ENCODE measurements around the gene AMIGO2. TPM values are rescaled to one million over a fixed set of nuclear protein-coding genes. Genes with fewer than 3 reads are reported as not detected.

AMIGO2 gene
- total RNA-seq, 4 donors from 2014 or later: 5.1 to 14.8 (median 10.5) TPM

DNA sequence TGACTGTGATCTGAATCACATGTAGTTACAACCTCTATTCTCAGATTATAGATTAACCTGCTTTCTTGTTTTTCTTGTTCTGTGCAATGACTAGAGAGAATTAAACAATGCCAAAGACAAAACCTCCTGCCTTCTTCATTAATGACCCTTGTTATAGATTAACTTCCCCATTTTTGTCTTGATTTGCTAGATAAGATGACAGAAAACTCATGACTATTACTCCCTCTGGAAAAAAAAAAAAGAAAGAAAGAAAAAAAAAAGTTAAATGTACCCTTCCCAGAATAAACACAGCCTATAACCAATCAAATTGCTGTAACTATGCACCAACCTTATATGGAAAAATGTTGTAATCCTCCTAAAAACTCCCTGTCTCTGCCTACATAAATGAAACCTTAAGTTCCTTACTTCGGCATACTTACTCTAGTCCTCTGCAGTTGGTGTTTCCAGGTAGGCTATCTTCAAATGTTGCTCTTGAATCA, 41.5 kb downstream of the AMIGO2 start:
- TF ChIP-seq, protein P1, sequence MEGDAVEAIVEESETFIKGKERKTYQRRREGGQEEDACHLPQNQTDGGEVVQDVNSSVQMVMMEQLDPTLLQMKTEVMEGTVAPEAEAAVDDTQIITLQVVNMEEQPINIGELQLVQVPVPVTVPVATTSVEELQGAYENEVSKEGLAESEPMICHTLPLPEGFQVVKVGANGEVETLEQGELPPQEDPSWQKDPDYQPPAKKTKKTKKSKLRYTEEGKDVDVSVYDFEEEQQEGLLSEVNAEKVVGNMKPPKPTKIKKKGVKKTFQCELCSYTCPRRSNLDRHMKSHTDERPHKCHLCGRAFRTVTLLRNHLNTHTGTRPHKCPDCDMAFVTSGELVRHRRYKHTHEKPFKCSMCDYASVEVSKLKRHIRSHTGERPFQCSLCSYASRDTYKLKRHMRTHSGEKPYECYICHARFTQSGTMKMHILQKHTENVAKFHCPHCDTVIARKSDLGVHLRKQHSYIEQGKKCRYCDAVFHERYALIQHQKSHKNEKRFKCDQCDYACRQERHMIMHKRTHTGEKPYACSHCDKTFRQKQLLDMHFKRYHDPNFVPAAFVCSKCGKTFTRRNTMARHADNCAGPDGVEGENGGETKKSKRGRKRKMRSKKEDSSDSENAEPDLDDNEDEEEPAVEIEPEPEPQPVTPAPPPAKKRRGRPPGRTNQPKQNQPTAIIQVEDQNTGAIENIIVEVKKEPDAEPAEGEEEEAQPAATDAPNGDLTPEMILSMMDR (IDR thresholded peaks at IDR 0.05; ENCODE audit: low read depth): no peak

DNA sequence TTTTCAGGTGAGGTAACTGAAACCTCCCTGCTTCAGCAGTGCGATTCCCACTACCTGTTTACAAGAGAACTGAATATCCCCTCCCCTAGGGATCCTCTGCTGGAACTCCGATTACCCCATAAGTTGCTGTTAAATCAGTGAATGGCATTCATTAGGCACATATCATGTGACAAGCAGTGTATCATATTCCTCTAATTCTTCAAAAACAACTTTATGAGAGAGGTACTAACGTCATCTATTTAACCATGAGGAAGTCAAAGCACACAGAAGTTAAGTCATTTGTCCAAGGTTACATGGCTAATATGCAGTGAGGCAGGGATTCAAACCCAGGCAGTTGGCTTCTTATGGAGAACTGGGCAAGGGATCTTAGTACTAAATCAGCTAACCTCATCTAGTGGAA, 44.3 kb downstream of the AMIGO2 start:
- TF ChIP-seq, protein P1 (IDR thresholded peaks at IDR 0.05; ENCODE audit: low read depth): no peak

DNA sequence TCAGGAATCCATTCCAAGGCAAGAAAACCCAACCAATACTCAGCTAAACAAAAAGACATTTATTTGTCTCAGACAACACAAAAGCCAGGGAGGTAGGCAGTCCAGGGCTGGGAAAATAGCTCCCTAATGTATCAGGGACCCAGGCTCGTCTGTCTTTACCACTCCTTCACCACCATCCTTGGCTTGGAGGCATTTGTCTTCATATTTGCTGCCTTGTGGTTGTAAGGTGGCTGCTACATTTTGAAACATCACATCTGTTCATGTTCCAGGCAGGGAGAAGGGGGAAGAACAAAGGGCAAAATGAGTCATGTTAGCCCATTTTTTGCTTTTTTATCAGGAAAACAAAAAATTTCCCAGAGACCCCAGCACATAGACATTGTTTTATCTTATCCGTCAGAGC, 45.1 kb downstream of the AMIGO2 start:
- TF ChIP-seq, protein P1 (IDR thresholded peaks at IDR 0.05; ENCODE audit: low read depth): no peak

DNA sequence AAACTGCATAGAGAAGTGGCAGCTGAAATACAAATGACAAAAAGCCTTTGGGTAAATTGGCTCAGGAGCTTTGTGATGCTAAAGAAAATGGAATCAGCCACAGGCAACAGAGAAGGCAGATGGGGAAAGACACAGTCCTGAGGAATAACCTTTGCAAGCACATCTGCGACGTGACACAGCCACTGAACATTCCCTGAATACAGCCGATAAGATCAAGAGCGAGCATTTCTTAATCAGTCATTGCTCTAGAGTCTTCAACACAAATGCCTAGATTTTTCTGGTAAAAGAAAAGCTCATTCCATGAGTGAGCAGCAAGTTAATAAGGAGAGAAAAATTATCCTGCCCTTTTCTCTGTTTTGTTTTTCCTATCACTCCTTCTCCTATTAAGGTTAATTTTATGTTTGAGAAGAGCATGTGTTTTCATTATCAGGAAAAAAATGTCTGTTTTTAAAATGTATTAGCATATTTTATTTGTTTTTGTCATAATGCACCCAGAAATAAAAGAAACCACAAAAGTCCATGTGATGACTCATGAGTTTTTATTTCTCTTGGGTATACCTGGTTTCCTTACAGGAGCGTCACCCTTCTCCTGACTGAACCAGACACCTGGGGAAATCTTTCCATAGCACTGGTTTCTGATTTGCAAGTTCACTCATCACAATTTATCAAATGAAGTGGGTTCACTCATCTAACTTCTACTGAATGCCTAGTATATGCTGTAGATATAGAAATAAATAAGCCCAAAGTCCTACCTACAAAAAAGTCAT, 45.8 kb downstream of the AMIGO2 start:
- TF ChIP-seq, protein P1 (IDR thresholded peaks at IDR 0.05; ENCODE audit: low read depth): no peak

DNA sequence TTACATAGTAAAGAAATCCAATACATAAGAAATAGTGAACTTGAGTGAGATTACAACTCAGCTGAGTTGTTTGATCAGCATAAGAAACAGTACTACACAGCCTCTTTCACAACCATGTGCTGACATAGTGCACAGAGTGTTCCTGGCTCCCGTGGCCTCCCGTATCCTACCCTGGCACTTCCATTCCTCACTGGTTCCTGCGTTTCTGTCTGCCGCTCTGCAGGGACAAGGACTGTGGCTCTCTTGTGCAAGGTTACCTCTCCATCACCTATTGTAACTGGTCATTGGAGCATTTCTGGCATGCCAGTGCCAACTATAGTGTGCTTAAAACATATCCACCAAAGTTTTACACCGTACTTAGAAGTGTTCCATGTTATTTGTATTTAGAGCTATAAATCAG, 46.7 kb downstream of the AMIGO2 start:
- TF ChIP-seq, protein P1 (IDR thresholded peaks at IDR 0.05; ENCODE audit: low read depth): no peak

DNA sequence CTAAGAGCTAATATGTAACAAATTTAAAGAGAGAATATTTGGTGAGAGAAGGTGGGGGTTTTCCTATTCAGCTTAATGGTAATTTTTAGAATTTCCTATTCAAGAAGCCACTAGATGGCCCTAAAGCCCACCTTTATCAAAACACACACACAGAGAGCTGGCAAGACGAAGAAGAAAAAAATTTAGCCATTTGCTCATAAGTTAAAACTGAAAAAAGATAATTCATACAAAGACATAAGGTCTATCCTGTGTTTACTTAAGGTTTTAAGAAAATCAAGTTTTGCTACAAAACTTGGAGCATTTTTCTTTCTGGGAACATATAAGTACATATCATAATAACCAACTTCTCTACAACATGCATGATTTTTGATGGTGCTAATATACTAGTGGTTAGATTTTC, 47.1 kb downstream of the AMIGO2 start:
- TF ChIP-seq, protein P1 (IDR thresholded peaks at IDR 0.05; ENCODE audit: low read depth): no peak

DNA sequence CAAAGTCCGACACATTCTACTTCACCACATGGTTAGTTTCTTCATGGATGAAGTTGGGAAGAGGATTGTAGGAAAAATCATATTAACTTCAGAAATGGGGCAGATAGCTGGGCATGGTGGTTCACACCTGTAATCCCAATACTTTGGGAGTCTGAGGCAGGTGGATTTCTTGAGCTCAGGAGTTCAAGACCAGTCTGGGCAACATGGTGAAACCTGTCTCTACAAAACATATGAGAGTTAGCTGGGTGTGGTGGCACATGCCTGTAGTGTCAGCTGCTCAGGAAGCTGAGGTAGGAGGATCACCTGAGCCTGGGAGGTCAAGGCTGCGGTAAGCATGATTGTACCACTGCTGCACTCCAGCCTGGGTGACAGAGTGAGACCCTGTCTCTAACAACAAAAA, 49.9 kb downstream of the AMIGO2 start:
- TF ChIP-seq, protein P1 (IDR thresholded peaks at IDR 0.05; ENCODE audit: low read depth): no peak

Measured in subcutaneous adipose tissue (tissue), 4 donors.